Stomach (tissue), 4 donors: Measurements from ENCODE around the gene PELO.

Source experiments
- EP300 ChIP-seq: sonication (generic); formaldehyde crosslinking; IDR thresholded peaks from one replicate; pipeline ENCODE4 v1.6.1; 2017; ENCODE audit warnings: antibody characterized with exemption
- POLR2A ChIP-seq, 4 donors: fragments of 450-650 bp; IDR thresholded peaks; one replicate each; pipeline ENCODE4 v1.6.1; 2016; ENCODE audit warnings: antibody characterized with exemption in 4 of 4, control low read depth in 2 of 4, mild to moderate bottlenecking in 1 of 4, moderate library complexity in 1 of 4
- TF ChIP-seq, protein P1 (sequence below), 7 experiments: fragments of 450-650 bp in 4 of 7; fragments of 200-600 bp in 3 of 7; sonication (generic) in 3 of 7; IDR thresholded peaks; one replicate each; pipeline ENCODE4 v1.5.1; 2016 to 2019; ENCODE audit warnings: antibody characterized with exemption in 7 of 7, control low read depth in 2 of 7, mild to moderate bottlenecking in 1 of 7

DNA sequence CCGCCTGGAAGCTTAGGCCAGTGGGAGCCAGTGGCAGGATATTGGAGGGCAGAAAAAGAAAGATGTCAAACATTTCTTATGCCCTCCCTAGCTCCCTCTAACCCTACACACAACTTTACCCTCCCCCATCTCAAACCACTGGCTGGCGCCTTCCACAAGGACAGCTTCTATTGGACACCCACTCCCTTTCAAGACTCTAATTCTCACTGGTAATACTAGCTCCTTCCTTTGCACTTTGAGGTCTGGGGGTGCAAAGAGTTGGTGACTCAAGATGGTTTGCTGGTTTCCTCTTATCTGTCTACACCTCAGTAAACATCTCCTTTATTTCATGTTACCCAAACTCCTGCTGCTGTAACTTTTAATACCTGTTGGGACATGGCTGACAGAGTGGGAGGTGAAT is 11.6 kb upstream of the PELO start:
- TF ChIP-seq EP300 (no peak), POLR2A (IDR thresholded peaks at IDR 0.05) (no peak)
- TF ChIP-seq, protein P1, sequence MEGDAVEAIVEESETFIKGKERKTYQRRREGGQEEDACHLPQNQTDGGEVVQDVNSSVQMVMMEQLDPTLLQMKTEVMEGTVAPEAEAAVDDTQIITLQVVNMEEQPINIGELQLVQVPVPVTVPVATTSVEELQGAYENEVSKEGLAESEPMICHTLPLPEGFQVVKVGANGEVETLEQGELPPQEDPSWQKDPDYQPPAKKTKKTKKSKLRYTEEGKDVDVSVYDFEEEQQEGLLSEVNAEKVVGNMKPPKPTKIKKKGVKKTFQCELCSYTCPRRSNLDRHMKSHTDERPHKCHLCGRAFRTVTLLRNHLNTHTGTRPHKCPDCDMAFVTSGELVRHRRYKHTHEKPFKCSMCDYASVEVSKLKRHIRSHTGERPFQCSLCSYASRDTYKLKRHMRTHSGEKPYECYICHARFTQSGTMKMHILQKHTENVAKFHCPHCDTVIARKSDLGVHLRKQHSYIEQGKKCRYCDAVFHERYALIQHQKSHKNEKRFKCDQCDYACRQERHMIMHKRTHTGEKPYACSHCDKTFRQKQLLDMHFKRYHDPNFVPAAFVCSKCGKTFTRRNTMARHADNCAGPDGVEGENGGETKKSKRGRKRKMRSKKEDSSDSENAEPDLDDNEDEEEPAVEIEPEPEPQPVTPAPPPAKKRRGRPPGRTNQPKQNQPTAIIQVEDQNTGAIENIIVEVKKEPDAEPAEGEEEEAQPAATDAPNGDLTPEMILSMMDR (IDR thresholded peaks at IDR 0.05) = no peak
